ENCODE data around the gene TFB1M.

DNA sequence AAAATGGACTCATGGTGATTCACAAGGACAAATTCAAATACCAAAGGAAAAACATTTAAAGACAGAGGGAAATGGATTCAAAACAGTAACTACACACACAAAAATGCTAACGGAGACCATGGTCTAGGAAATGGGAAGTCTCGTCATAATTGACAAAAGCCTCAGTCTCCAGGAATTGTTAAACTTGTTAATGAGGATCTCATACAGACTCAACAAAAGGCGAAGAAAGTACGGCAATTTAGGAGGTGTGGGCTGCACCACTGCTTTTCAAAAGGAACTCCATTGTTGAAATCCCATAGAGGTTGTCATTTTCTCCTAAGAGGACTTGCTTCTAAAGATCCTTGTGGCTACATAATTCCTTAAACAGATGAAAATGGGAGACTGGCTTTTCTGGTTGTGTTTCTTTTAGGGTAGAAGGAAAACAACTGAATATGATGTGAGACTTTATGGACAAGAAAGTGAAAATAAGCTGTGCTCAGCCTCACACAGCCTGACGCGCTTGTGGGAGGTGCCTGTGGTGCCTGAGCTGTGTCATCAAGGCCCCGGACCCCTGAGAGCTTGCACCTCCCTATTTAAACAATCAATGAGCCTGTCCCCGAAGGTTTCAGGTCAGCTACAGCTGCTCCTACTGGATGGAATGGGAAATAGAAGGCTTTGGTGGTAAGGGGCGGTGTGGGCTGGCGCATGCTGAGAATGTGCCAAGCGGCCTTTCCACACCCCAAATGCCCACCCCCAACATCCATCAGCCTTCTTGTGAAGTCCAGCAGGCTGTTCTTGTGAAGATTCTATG, 53.0 kb downstream of the TFB1M start:
- TF ChIP-seq CTCF (IDR thresholded peaks at IDR 0.05), result no peak
- no peak for TF ChIP-seq POLR2A (IDR thresholded peaks at IDR 0.05; ENCODE audit: low read length)
- no peak for TF ChIP-seq KDM5A (IDR thresholded peaks at IDR 0.05)
- no peak for TF ChIP-seq RCOR1 (IDR thresholded peaks at IDR 0.05; ENCODE audit: low read depth, low read length)
- TF ChIP-seq CBX2 (IDR thresholded peaks at IDR 0.05; ENCODE audit: borderline replicate concordance, low read depth), result no peak
- TF ChIP-seq, protein P1, sequence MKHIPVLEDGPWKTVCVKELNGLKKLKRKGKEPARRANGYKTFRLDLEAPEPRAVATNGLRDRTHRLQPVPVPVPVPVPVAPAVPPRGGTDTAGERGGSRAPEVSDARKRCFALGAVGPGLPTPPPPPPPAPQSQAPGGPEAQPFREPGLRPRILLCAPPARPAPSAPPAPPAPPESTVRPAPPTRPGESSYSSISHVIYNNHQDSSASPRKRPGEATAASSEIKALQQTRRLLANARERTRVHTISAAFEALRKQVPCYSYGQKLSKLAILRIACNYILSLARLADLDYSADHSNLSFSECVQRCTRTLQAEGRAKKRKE (CRISPR knock-in tag; IDR thresholded peaks at IDR 0.05; ENCODE audit: low read depth), result no peak
- no peak for TF ChIP-seq EP300 (IDR thresholded peaks at IDR 0.05)

Data from A549 (cell line).